Activated T-cell treated with anti-CD3 and anti-CD28 coated beads, Interleukin-2, amount 50 U/mL, for 24 hours (primary cell): ENCODE data around the gene ABTB1.

Source experiments
- DNase-seq: peaks from one replicate; pipeline ENCODE4 v3.0.0-alpha.2; 2020
- H3K27ac Mint-ChIP-seq: 2 replicates; pipeline ENCODE4 v1.8.0; 2020; ENCODE audit warnings: mild to moderate bottlenecking, mixed read lengths
- H3K27me3 Mint-ChIP-seq: 2 replicates; pipeline ENCODE4 v1.8.0; 2020; ENCODE audit warnings: mixed read lengths
- H3K36me3 Mint-ChIP-seq: 2 replicates; pipeline ENCODE4 v1.8.0; 2020; ENCODE audit warnings: low read depth, mixed read lengths
- H3K4me1 Mint-ChIP-seq: 2 replicates; pipeline ENCODE4 v1.8.0; 2020; ENCODE audit warnings: low read depth, mixed read lengths
- H3K4me3 Mint-ChIP-seq: 2 replicates; pipeline ENCODE4 v1.8.0; 2020; ENCODE audit warnings: mild to moderate bottlenecking, moderate library complexity, mixed read lengths
- H3K9me3 Mint-ChIP-seq: 2 replicates; pipeline ENCODE4 v1.8.0; 2020; ENCODE audit warnings: mixed read lengths

The ABTB1 gene

GRCh38 chr3:127708837-127709236, 36.1 kb downstream of the ABTB1 start:
- H3K36me3 Mint-ChIP-seq, result no peaks in the 10 kb centered on the region
- H3K27me3 Mint-ChIP-seq, result peaks cover 4% of the 10 kb centered on the region
- H3K27ac Mint-ChIP-seq, result no peak overlapping the region
- peaks cover 3% of the 10 kb centered on the region for H3K4me1 Mint-ChIP-seq
- no peak for DNase-seq
- peaks cover under 1% of the 10 kb centered on the region for H3K9me3 Mint-ChIP-seq
- no peak overlapping the region for H3K4me3 Mint-ChIP-seq

GRCh38 chr3:127709320-127710060, 36.7 kb downstream of the ABTB1 start:
- Mint-ChIP-seq H3K9me3 (no peaks in the 10 kb centered on the region), H3K27ac (no peak overlapping the region), H3K36me3 (no peaks in the 10 kb centered on the region), H3K4me3 (no peak overlapping the region), H3K27me3 (peaks cover 2% of the 10 kb centered on the region), H3K4me1 (peaks cover 1% of the 10 kb centered on the region)
- no peak for DNase-seq

- Mint-ChIP-seq H3K27me3 (peaks cover under 1% of the 10 kb centered on the region), H3K4me1 (no peaks in the 10 kb centered on the region), H3K4me3 (no peak overlapping the region), H3K36me3 (no peaks in the 10 kb centered on the region), H3K27ac (no peak overlapping the region), H3K9me3 (no peaks in the 10 kb centered on the region)
- peak; percentile 5 for DNase-seq
Observed at GRCh38 chr3:127710155-127710941, 37.6 kb downstream of the ABTB1 start.

- H3K27ac Mint-ChIP-seq, result no peak overlapping the region
- peak; percentile 2 for DNase-seq
- H3K4me3 Mint-ChIP-seq, result no peak overlapping the region
- H3K36me3 Mint-ChIP-seq, result no peaks in the 10 kb centered on the region
- no peaks in the 10 kb centered on the region for H3K9me3 Mint-ChIP-seq
- H3K4me1 Mint-ChIP-seq, result no peaks in the 10 kb centered on the region
- H3K27me3 Mint-ChIP-seq, result peaks cover 3% of the 10 kb centered on the region
Observed at GRCh38 chr3:127711021-127711695, 38.4 kb downstream of the ABTB1 start.

GRCh38 chr3:127711896-127712295, 39.1 kb downstream of the ABTB1 start:
- no peaks in the 10 kb centered on the region for H3K9me3 Mint-ChIP-seq
- H3K4me3 Mint-ChIP-seq, result no peak overlapping the region
- DNase-seq, result no peak
- H3K36me3 Mint-ChIP-seq, result no peaks in the 10 kb centered on the region
- no peak overlapping the region for H3K27ac Mint-ChIP-seq
- H3K4me1 Mint-ChIP-seq, result no peaks in the 10 kb centered on the region
- H3K27me3 Mint-ChIP-seq, result peaks cover 3% of the 10 kb centered on the region

GRCh38 chr3:127712461-127712860, 39.7 kb downstream of the ABTB1 start:
- Mint-ChIP-seq H3K36me3 (no peaks in the 10 kb centered on the region), H3K9me3 (no peaks in the 10 kb centered on the region), H3K4me3 (no peak overlapping the region), H3K4me1 (no peaks in the 10 kb centered on the region), H3K27ac (no peak overlapping the region), H3K27me3 (peaks cover 3% of the 10 kb centered on the region)
- no peak for DNase-seq

- Mint-ChIP-seq H3K27me3 (peaks cover 3% of the 10 kb centered on the region), H3K9me3 (no peaks in the 10 kb centered on the region), H3K27ac (no peak overlapping the region), H3K4me3 (no peak overlapping the region), H3K4me1 (no peaks in the 10 kb centered on the region), H3K36me3 (no peaks in the 10 kb centered on the region)
- DNase-seq, result no peak
Observed at GRCh38 chr3:127712881-127713771, 40.4 kb downstream of the ABTB1 start.

- Mint-ChIP-seq H3K4me3 (no peak overlapping the region), H3K27me3 (peaks cover 3% of the 10 kb centered on the region), H3K9me3 (no peaks in the 10 kb centered on the region), H3K27ac (no peak overlapping the region), H3K36me3 (no peaks in the 10 kb centered on the region), H3K4me1 (no peaks in the 10 kb centered on the region)
- DNase-seq, result no peak
Observed at GRCh38 chr3:127714125-127714571, 41.4 kb downstream of the ABTB1 start.

GRCh38 chr3:127714866-127715265, 42.1 kb downstream of the ABTB1 start:
- H3K4me1 Mint-ChIP-seq, result no peaks in the 10 kb centered on the region
- no peak overlapping the region for H3K4me3 Mint-ChIP-seq

GRCh38 chr3:127715532-127715931, 42.8 kb downstream of the ABTB1 start:
- H3K4me1 Mint-ChIP-seq, result no peaks in the 10 kb centered on the region
- H3K9me3 Mint-ChIP-seq, result no peaks in the 10 kb centered on the region
- peaks cover 3% of the 10 kb centered on the region for H3K27me3 Mint-ChIP-seq
- no peak overlapping the region for H3K4me3 Mint-ChIP-seq
- H3K36me3 Mint-ChIP-seq, result no peaks in the 10 kb centered on the region
- no peak for DNase-seq
- H3K27ac Mint-ChIP-seq, result no peak overlapping the region

More at GRCh38 chr3:127714866-127715265, 42.1 kb downstream of the ABTB1 start:
- H3K36me3 Mint-ChIP-seq, result no peaks in the 10 kb centered on the region
- H3K27me3 Mint-ChIP-seq, result peaks cover 3% of the 10 kb centered on the region
- H3K27ac Mint-ChIP-seq, result no peak overlapping the region
- no peaks in the 10 kb centered on the region for H3K9me3 Mint-ChIP-seq
- DNase-seq, result no peak

GRCh38 chr3:127716384-127716783, 43.6 kb downstream of the ABTB1 start:
- Mint-ChIP-seq H3K27ac (no peak overlapping the region), H3K4me1 (no peaks in the 10 kb centered on the region), H3K4me3 (no peak overlapping the region), H3K36me3 (no peaks in the 10 kb centered on the region), H3K9me3 (no peaks in the 10 kb centered on the region), H3K27me3 (peaks cover 3% of the 10 kb centered on the region)
- no peak for DNase-seq

GRCh38 chr3:127717357-127718244, 44.8 kb downstream of the ABTB1 start:
- no peak for DNase-seq
- Mint-ChIP-seq H3K4me1 (no peaks in the 10 kb centered on the region), H3K9me3 (no peaks in the 10 kb centered on the region), H3K4me3 (no peak overlapping the region), H3K36me3 (no peaks in the 10 kb centered on the region), H3K27me3 (peaks cover 3% of the 10 kb centered on the region), H3K27ac (no peak overlapping the region)

- H3K27ac Mint-ChIP-seq, result no peak overlapping the region
- H3K27me3 Mint-ChIP-seq, result peaks cover 3% of the 10 kb centered on the region
- H3K36me3 Mint-ChIP-seq, result no peaks in the 10 kb centered on the region
- H3K4me3 Mint-ChIP-seq, result no peak overlapping the region
- H3K9me3 Mint-ChIP-seq, result no peaks in the 10 kb centered on the region
- DNase-seq, result no peak
- no peaks in the 10 kb centered on the region for H3K4me1 Mint-ChIP-seq
Observed at GRCh38 chr3:127718245-127718915, 45.6 kb downstream of the ABTB1 start.
